GM12878 (cell line): Measurements from ENCODE around the gene RNFT2. TPM values are rescaled to one million over a fixed set of nuclear protein-coding genes. Genes with fewer than 3 reads are reported as not detected.

Source experiments
- ATAC-seq: fragments of 200-7000 bp; cut with Tn5 transposase; 3 replicates; pipeline ENCODE4 v1.9.1; 2020; ENCODE audit warnings: mild to moderate bottlenecking, moderate library complexity
- BruUV-seq: library from RNA; stranded (reverse); fragments of 400-500 nt; replicated peaks from 2 replicates; lab custom pipeline; 2021; lab: Mats Ljungman, UMichigan
- CTCF ChIA-PET: fragments of 300-600 bp; sonication (Branson Sonifier 250); formaldehyde crosslinking; extraction: SDS; loops from one replicate; lab custom pipeline; 2021; ENCODE audit warnings: inconsistent platforms; lab: Yijun Ruan, JAX
- POLR2A ChIA-PET: fragments of 350-600 bp; formaldehyde crosslinking; extraction: SDS; loops from one replicate; lab custom pipeline; 2021; ENCODE audit warnings: inconsistent platforms; lab: Charles Lee
- RAD21 ChIA-PET: fragments of 300-600 bp; sonication (Branson Sonifier 250); formaldehyde crosslinking; loops from one replicate; lab custom pipeline; 2023; ENCODE audit warnings: antibody characterized with exemption; ENCODE audit not compliant: unreplicated experiment; lab: Charles Lee
- SMC1A ChIA-PET: fragments of 300-600 bp; sonication (Branson Sonifier 250); formaldehyde crosslinking; loops from one replicate; lab custom pipeline; 2023; ENCODE audit not compliant: unreplicated experiment, uncharacterized antibody; lab: Charles Lee
- DNase-seq: peaks from one replicate; pipeline ENCODE4 v3.0.0-alpha.2; 2011; ENCODE audit warnings: low read depth, low spot score
- FAIRE-seq: peaks from 3 replicates; lab custom pipeline; 2011; peaks lifted over from hg19 to GRCh38; lab: Jason Lieb, UNC
- H2AFZ ChIP-seq: 2 replicates; pipeline ENCODE4 v1.6.0; 2011; ENCODE audit warnings: low read depth, low read length, control low read depth; ENCODE audit not compliant: control insufficient read depth
- H3K27ac ChIP-seq: 2 replicates; pipeline ENCODE4 v1.5.1; 2011; ENCODE audit warnings: control low read depth; ENCODE audit not compliant: control insufficient read depth, insufficient read depth
- H3K27me3 ChIP-seq, 2 experiments: replicated peaks in 1 of 2; 2 replicates each; pipeline versions ENCODE4 v1.6.0 to v1.6.1; 2011; ENCODE audit warnings: low read length in 1 of 2; ENCODE audit not compliant: control insufficient read depth in 2 of 2, insufficient read depth in 2 of 2
- H3K36me3 ChIP-seq, 2 experiments: 2 replicates each; pipeline ENCODE4 v1.5.1; 2011; ENCODE audit warnings: low read length in 1 of 2; ENCODE audit not compliant: control insufficient read depth in 2 of 2, insufficient read depth in 2 of 2
- H3K4me1 ChIP-seq: 2 replicates; pipeline ENCODE4 v1.6.1; 2011; ENCODE audit warnings: mild to moderate bottlenecking, low read length, moderate library complexity, mixed read lengths; ENCODE audit not compliant: control insufficient read depth, insufficient read depth
- H3K4me2 ChIP-seq: 2 replicates; pipeline ENCODE4 v1.6.0; 2011; ENCODE audit warnings: control low read depth; ENCODE audit not compliant: control insufficient read depth, insufficient read depth
- H3K4me3 ChIP-seq: fragments of 200-600 bp; sonication (generic); 2 replicates; pipeline ENCODE4 v1.5.1; 2016
- H3K79me2 ChIP-seq: 2 replicates; pipeline ENCODE4 v1.6.0; 2011; ENCODE audit warnings: low read length; ENCODE audit not compliant: control insufficient read depth, insufficient read depth
- H3K9ac ChIP-seq: 2 replicates; pipeline ENCODE4 v1.8.0; 2011; ENCODE audit warnings: low read length, control low read depth, mixed read lengths; ENCODE audit not compliant: control insufficient read depth, insufficient read depth
- H3K9me3 ChIP-seq: replicated peaks from 3 replicates; pipeline ENCODE4 v1.5.1; 2011; ENCODE audit warnings: mild to moderate bottlenecking, low read length; ENCODE audit not compliant: control insufficient read depth, insufficient read depth
- H4K20me1 ChIP-seq: 2 replicates; pipeline ENCODE4 v1.6.0; 2011; ENCODE audit not compliant: control insufficient read depth, insufficient read depth
- IKZF2 ChIP-seq, 2 experiments: fragments of 450-650 bp; IDR thresholded peaks; 2 replicates each; pipeline ENCODE4 v1.6.1; 2017; ENCODE audit warnings: mild to moderate bottlenecking in 2 of 2, moderate library complexity in 2 of 2
- JUNB ChIP-seq: IDR thresholded peaks from 2 replicates; pipeline ENCODE4 v1.6.1; 2016; ENCODE audit warnings: antibody characterized with exemption, mild to moderate bottlenecking
- MYB ChIP-seq: fragments of 150-350 bp; IDR thresholded peaks from 2 replicates; pipeline ENCODE4 v1.6.1; 2014; ENCODE audit warnings: mild to moderate bottlenecking, low read depth, low read length, borderline replicate concordance
- NBN ChIP-seq: fragments of 450-650 bp; IDR thresholded peaks from 2 replicates; pipeline ENCODE4 v1.6.1; 2016
- NFYA ChIP-seq: IDR thresholded peaks from 2 replicates; pipeline ENCODE4 v1.6.1; 2011; ENCODE audit warnings: low read depth, mild to moderate bottlenecking, low read length, improper control_type of control experiment, borderline replicate concordance
- RB1 ChIP-seq: fragments of 450-650 bp; formaldehyde crosslinking; IDR thresholded peaks from 2 replicates; pipeline ENCODE4 v1.6.1; 2017; ENCODE audit warnings: mild to moderate bottlenecking, borderline replicate concordance
- SMARCA5 ChIP-seq: fragments of 450-650 bp; IDR thresholded peaks from 2 replicates; pipeline ENCODE4 v1.6.1; 2017; ENCODE audit warnings: mild to moderate bottlenecking
- USF1 ChIP-seq: IDR thresholded peaks from 2 replicates; pipeline ENCODE4 v1.6.1; 2011; ENCODE audit warnings: borderline replicate concordance, low read depth, mild to moderate bottlenecking, moderate library complexity, mixed read lengths, low read length; ENCODE audit not compliant: insufficient read depth; ENCODE audit errors: extremely low read length
- YY1 ChIP-seq: IDR thresholded peaks from 2 replicates; pipeline ENCODE4 v1.6.1; 2011; ENCODE audit warnings: low read depth, mild to moderate bottlenecking, low read length
- ZNF217 ChIP-seq: fragments of 450-650 bp; IDR thresholded peaks from 2 replicates; pipeline ENCODE4 v1.6.1; 2017; ENCODE audit warnings: antibody characterized with exemption, mild to moderate bottlenecking
- ZNF24 ChIP-seq: fragments of 450-650 bp; IDR thresholded peaks from 2 replicates; pipeline ENCODE4 v1.6.1; 2017; ENCODE audit warnings: antibody characterized with exemption, mild to moderate bottlenecking
- WGBS: methylation state at CpG from one replicate; pipeline ENCODE4 v1.1.6; 2016; ENCODE audit warnings: low lambda C conversion rate; ENCODE audit not compliant: insufficient replicate concordance, insufficient coverage; ENCODE audit errors: missing lambda C conversion rate; 5-methylcytosine and 5-hydroxymethylcytosine counted together
- in situ Hi-C: fragments of 300-500 bp; cut with MboI; formaldehyde crosslinking; loops from 9 replicates; pipeline ENCODE4 v1.14.3; 2018; ENCODE audit warnings: mixed read lengths
- intact Hi-C: fragments of 100-400 bp; cut with micrococcal nuclease; formaldehyde crosslinking; loops from one replicate; pipeline ENCODE4 v1.14.2; 2022; ENCODE audit not compliant: unreplicated experiment
- polyA plus RNA-seq, 11 experiments: library from polyadenylated mRNA; depleted of rRNA in 4 of 11; unstranded in 6 of 11; stranded (reverse) in 5 of 11; fragments of >200 nt; fragmentation: Nextera tagmentation in 4 of 11; fragmentation: Illumina TruSeq in 1 of 11; extraction: Ambion mirVana in 4 of 11; extraction: Trizol in 1 of 11; gene quantifications; 1 replicate in 1 of 11; 2 replicates in 10 of 11; pipeline versions ENCODE4 v1.2.1 to v1.2.3, GENCODE V29; 2011 to 2016; ENCODE audit warnings: inconsistent platforms in 2 of 11, missing spikeins in 2 of 11, low read depth in 1 of 11
- total RNA-seq, 4 experiments: library from RNA; depleted of rRNA in 3 of 4; stranded (reverse); fragments of >200 nt in 3 of 4; fragmentation: Illumina TruSeq in 1 of 4; extraction: Trizol in 1 of 4; gene quantifications; 2 replicates each; pipeline versions ENCODE4 v1.2.1 to v1.2.3, GENCODE V29; 2013 to 2021
- TF ChIP-seq, protein P1 (sequence below), 3 experiments: IDR thresholded peaks in 2 of 3; conservative IDR thresholded peaks in 1 of 3; 2 replicates each; pipeline ENCODE4 v1.5.1; 2011; ENCODE audit warnings: low read depth in 3 of 3, low read length in 3 of 3, mild to moderate bottlenecking in 3 of 3, control low read depth in 2 of 3, moderate library complexity in 2 of 3, inconsistent platforms in 1 of 3, mixed read lengths in 1 of 3; ENCODE audit not compliant: control insufficient read depth in 2 of 3, insufficient read depth in 1 of 3; ENCODE audit errors: extremely low read depth in 1 of 3
- TF ChIP-seq, protein P2 (sequence below): fragments of 450-650 bp; IDR thresholded peaks from 2 replicates; pipeline ENCODE4 v1.6.1; 2017; ENCODE audit warnings: mild to moderate bottlenecking, moderate library complexity

Gene RNFT2
- total and polyA plus RNA-seq, 10 of the 15 experiments (the other 5 are each of a cell fraction or from before 2014, with no cell fraction given) = 2.5 to 17.3 (median 9.7) TPM

DNA sequence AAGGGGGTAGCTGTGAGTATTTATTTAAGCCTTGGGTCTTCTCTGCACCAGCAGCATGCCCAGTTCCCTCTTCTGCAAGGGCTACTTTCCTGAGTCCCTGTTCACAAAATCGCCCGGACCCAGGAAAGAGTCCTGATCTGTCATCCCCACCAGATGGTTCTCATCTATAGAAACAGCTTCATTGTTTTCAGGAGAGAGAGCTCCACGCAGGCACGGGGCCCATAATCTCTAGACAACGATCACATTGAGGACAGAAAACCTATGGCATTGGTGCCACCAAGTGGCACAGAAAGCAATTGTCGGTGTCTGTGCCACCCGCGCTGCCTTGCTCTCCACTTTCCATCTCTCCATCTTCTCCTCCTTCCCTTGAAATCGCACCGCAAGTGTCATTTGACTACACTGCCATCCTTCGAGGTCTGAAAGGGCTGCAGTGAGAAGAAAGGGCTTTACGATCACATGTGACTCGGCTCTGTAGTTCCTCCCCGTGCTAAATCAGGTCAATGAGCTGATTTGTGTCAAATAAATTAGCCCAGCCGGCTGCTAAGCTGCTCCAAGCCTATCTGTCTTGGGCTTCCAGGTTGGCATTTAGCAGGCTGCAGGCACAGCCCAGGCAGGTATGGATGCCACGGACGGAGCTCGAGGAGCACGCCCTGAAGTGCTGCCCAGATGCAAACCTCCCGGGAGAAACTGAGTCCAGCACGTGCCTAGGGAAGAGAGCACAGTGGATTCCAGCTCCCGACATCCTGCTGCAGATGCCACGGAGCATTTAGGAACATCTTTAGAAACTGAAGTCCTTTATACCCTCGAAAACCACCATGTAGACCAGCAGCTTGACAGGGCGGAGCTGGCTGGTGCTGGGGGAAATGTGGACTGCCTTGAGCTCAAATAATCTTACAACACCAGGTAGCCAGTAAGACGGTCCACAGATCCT is 29.0 kb upstream of the RNFT2 start (continued):
- TF ChIP-seq, protein P1, sequence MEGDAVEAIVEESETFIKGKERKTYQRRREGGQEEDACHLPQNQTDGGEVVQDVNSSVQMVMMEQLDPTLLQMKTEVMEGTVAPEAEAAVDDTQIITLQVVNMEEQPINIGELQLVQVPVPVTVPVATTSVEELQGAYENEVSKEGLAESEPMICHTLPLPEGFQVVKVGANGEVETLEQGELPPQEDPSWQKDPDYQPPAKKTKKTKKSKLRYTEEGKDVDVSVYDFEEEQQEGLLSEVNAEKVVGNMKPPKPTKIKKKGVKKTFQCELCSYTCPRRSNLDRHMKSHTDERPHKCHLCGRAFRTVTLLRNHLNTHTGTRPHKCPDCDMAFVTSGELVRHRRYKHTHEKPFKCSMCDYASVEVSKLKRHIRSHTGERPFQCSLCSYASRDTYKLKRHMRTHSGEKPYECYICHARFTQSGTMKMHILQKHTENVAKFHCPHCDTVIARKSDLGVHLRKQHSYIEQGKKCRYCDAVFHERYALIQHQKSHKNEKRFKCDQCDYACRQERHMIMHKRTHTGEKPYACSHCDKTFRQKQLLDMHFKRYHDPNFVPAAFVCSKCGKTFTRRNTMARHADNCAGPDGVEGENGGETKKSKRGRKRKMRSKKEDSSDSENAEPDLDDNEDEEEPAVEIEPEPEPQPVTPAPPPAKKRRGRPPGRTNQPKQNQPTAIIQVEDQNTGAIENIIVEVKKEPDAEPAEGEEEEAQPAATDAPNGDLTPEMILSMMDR (IDR thresholded peaks at IDR 0.05 in 2 of 3, conservative IDR thresholded peaks at IDR 0.05 in 1 of 3; ENCODE audit: control insufficient read depth in 2 of 3, extremely low read depth in 1 of 3, insufficient read depth in 1 of 3, low read depth in 3 of 3, low read length in 3 of 3) = peak; percentile 62 to 69 (median 63); a peak in 5 of 6 replicates
- no peak for TF ChIP-seq ZNF24
- TF ChIP-seq YY1 = 0 out of 2 replicates have a peak, but pooled peaks have one; percentile 25
- TF ChIP-seq, all 136 proteins: peak for 5

DNA sequence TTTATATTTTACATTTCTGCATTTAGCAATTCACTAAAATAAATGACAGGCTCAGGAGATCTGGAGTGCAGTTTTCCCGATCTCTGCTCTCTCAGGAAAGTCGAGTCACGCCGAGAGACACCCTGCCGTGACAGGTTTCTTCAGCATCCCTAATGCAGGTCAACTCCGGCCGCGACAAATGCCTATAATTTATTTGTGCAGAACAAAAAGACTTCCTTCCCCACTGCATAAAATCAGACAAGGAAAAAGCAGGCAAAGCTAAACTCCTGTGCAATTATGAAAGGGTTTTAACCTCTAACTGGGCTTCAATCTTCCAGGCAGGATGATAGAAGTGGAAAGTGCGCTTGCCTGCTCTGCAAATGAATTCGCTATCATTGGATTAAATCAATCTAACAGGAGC is 28.3 kb upstream of the RNFT2 start:
- FAIRE-seq = no peak
- Histone ChIP-seq H3K27ac (no peak overlapping the region), H3K79me2 (no peaks in the 10 kb centered on the region), H2AFZ (no peak overlapping the region), H3K4me1 (no peaks in the 10 kb centered on the region), H3K4me3 (no peak overlapping the region), H3K27me3 (no peaks in the 10 kb centered on the region), H3K4me2 (no peak overlapping the region), H3K9ac (no peak overlapping the region), H3K9me3 (no peaks in the 10 kb centered on the region), H3K36me3 (peaks cover 0 to 3% of the 10 kb centered on the region in 2 experiments; a peak in 1 of 4 replicates), H4K20me1 (no peaks in the 10 kb centered on the region)
- ChIA-PET CTCF (interaction anchor here (0.7 to 3.3 kb wide), 30 partner anchors 9 to 825 kb away, joined by 3 to 18 read pairs (median 4); no protein-coding TSS in a partner anchor), SMC1A (interaction anchor here (0.6 to 1.8 kb wide), 6 partner anchors 9 to 566 kb away, joined by 3 to 5 read pairs (median 3); no protein-coding TSS in a partner anchor), RAD21 (interaction anchor here (0.8 to 1.7 kb wide), 8 partner anchors 12 to 792 kb away, joined by 3 to 4 read pairs (median 3); no protein-coding TSS in a partner anchor), POLR2A (no interaction called here)
- no peak for ATAC-seq
- in situ Hi-C loops (loop anchor here (10.0 kb wide), 1 partner anchor 715 kb away; no protein-coding TSS in a partner anchor), intact Hi-C loops (loop anchor here (1.0 to 10.0 kb wide), 3 partner anchors 245 to 786 kb away; no protein-coding TSS in a partner anchor)
- no TSS peak for BruUV-seq
- 76% methylated on average over 10 of the region's 10 CpGs for WGBS
- DNase-seq = no peak
- no peak for TF ChIP-seq NBN
- TF ChIP-seq IKZF2 (IDR thresholded peaks at IDR 0.05) = no peak
- no peak for TF ChIP-seq MYB
- TF ChIP-seq JUNB = no peak
- TF ChIP-seq ZNF217 = no peak
- TF ChIP-seq RB1 = no peak
- TF ChIP-seq, protein P2, sequence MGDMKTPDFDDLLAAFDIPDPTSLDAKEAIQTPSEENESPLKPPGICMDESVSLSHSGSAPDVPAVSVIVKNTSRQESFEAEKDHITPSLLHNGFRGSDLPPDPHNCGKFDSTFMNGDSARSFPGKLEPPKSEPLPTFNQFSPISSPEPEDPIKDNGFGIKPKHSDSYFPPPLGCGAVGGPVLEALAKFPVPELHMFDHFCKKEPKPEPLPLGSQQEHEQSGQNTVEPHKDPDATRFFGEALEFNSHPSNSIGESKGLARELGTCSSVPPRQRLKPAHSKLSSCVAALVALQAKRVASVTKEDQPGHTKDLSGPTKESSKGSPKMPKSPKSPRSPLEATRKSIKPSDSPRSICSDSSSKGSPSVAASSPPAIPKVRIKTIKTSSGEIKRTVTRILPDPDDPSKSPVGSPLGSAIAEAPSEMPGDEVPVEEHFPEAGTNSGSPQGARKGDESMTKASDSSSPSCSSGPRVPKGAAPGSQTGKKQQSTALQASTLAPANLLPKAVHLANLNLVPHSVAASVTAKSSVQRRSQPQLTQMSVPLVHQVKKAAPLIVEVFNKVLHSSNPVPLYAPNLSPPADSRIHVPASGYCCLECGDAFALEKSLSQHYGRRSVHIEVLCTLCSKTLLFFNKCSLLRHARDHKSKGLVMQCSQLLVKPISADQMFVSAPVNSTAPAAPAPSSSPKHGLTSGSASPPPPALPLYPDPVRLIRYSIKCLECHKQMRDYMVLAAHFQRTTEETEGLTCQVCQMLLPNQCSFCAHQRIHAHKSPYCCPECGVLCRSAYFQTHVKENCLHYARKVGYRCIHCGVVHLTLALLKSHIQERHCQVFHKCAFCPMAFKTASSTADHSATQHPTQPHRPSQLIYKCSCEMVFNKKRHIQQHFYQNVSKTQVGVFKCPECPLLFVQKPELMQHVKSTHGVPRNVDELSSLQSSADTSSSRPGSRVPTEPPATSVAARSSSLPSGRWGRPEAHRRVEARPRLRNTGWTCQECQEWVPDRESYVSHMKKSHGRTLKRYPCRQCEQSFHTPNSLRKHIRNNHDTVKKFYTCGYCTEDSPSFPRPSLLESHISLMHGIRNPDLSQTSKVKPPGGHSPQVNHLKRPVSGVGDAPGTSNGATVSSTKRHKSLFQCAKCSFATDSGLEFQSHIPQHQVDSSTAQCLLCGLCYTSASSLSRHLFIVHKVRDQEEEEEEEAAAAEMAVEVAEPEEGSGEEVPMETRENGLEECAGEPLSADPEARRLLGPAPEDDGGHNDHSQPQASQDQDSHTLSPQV = no peak
- TF ChIP-seq NFYA = no peak
- TF ChIP-seq SMARCA5 = no peak
- TF ChIP-seq USF1 = no peak
